HFFc6 (cell line): ENCODE measurements around the gene C14orf119. TPM values are rescaled to one million over a fixed set of nuclear protein-coding genes. Genes with fewer than 3 reads are reported as not detected.

Experiments
- DNase-seq: peaks from one replicate; pipeline ENCODE4 v3.0.0-alpha.2; 2018
- H3K27ac Mint-ChIP-seq: 2 replicates; pipeline ENCODE4 v1.8.0; 2020; ENCODE audit warnings: mild to moderate bottlenecking, mixed read lengths
- H3K27me3 Mint-ChIP-seq: 2 replicates; pipeline ENCODE4 v1.8.0; 2021; ENCODE audit warnings: mild to moderate bottlenecking, moderate library complexity, mixed read lengths; ENCODE audit not compliant: insufficient read depth
- H3K36me3 Mint-ChIP-seq: 2 replicates; pipeline ENCODE4 v1.8.0; 2021; ENCODE audit warnings: low read depth, mixed read lengths
- H3K4me1 Mint-ChIP-seq: 2 replicates; pipeline ENCODE4 v1.8.0; 2020; ENCODE audit warnings: low read depth, mixed read lengths
- H3K4me3 Mint-ChIP-seq: 2 replicates; pipeline ENCODE4 v1.8.0; 2020; ENCODE audit warnings: mild to moderate bottlenecking, moderate library complexity, mixed read lengths
- H3K9me3 Mint-ChIP-seq: 2 replicates; pipeline ENCODE4 v1.8.0; 2020; ENCODE audit warnings: mild to moderate bottlenecking, mixed read lengths
- CTCF ChIP-seq: fragments of 200-600 bp; sonication (generic); IDR thresholded peaks from 2 replicates; pipeline ENCODE4 v1.5.0; 2021; ENCODE audit warnings: antibody characterized with exemption, mild to moderate bottlenecking
- total RNA-seq, 6 experiments: library from RNA; stranded (reverse); fragmentation: NEBNext Ultra II Directional; extraction: Animal tissue kit (Norgen Biotek cat#: 25700); gene quantifications; 2 replicates in 1 of 6; 3 replicates in 5 of 6; pipeline ENCODE4 v1.2.3, GENCODE V29; 2021

Gene C14orf119
- total RNA-seq, 6 experiments from 2014 or later = 85.0 to 117 (median 103) TPM

- H3K9me3 Mint-ChIP-seq = no peaks in the 10 kb centered on the region
- H3K36me3 Mint-ChIP-seq = peaks cover 4% of the 10 kb centered on the region; the same call in 1 of the 2 replicates
- TF ChIP-seq CTCF = no peak
These were observed 47.5 kb downstream of the C14orf119 start for GRCh38 chr14:23142826-23143225.

GRCh38 chr14:23143911-23144310 lies 48.6 kb downstream of the C14orf119 start:
- Mint-ChIP-seq H3K27me3 (no peaks in the 10 kb centered on the region; the same call in none of the 2 replicates), H3K36me3 (peaks cover 12% of the 10 kb centered on the region), H3K4me1 (peaks cover 55% of the 10 kb centered on the region), H3K9me3 (no peaks in the 10 kb centered on the region), H3K27ac (no peak overlapping the region), H3K4me3 (no peak overlapping the region)
- TF ChIP-seq CTCF = no peak
- no peak for DNase-seq

More at GRCh38 chr14:23142826-23143225, 47.5 kb downstream of the C14orf119 start:
- Mint-ChIP-seq H3K27me3 (no peaks in the 10 kb centered on the region; the same call in none of the 2 replicates), H3K4me1 (peaks cover 55% of the 10 kb centered on the region), H3K27ac (no peak overlapping the region), H3K4me3 (no peak overlapping the region)
- no peak for DNase-seq

GRCh38 chr14:23145794-23146350 lies 50.6 kb downstream of the C14orf119 start:
- Mint-ChIP-seq H3K9me3 (no peaks in the 10 kb centered on the region), H3K27me3 (no peaks in the 10 kb centered on the region; the same call in none of the 2 replicates), H3K4me1 (peaks cover 60% of the 10 kb centered on the region), H3K27ac (no peak overlapping the region; the same call in 1 of the 2 replicates), H3K36me3 (peaks cover 12% of the 10 kb centered on the region), H3K4me3 (no peak overlapping the region; the same call in 1 of the 2 replicates)
- DNase-seq = no peak
- TF ChIP-seq CTCF = no peak

- Mint-ChIP-seq H3K27ac (no peak overlapping the region), H3K27me3 (no peaks in the 10 kb centered on the region; the same call in none of the 2 replicates), H3K36me3 (peaks cover 12% of the 10 kb centered on the region), H3K9me3 (no peaks in the 10 kb centered on the region), H3K4me1 (peaks cover 60% of the 10 kb centered on the region), H3K4me3 (no peak overlapping the region)
- no peak for TF ChIP-seq CTCF
- no peak for DNase-seq
These were observed 51.1 kb downstream of the C14orf119 start for GRCh38 chr14:23146351-23146910.

- Mint-ChIP-seq H3K4me3 (no peak overlapping the region), H3K27me3 (no peaks in the 10 kb centered on the region; the same call in none of the 2 replicates), H3K4me1 (peaks cover 57% of the 10 kb centered on the region), H3K27ac (no peak overlapping the region), H3K9me3 (no peaks in the 10 kb centered on the region), H3K36me3 (peaks cover 12% of the 10 kb centered on the region)
- DNase-seq = no peak
- TF ChIP-seq CTCF = no peak
These were observed 51.7 kb downstream of the C14orf119 start for GRCh38 chr14:23146980-23147379.
